ENCODE data around the gene ZEB2.
A peak's percentile ranks its signal among the peaks of the same experiment; 100 is the strongest.

Gene ZEB2

DNA sequence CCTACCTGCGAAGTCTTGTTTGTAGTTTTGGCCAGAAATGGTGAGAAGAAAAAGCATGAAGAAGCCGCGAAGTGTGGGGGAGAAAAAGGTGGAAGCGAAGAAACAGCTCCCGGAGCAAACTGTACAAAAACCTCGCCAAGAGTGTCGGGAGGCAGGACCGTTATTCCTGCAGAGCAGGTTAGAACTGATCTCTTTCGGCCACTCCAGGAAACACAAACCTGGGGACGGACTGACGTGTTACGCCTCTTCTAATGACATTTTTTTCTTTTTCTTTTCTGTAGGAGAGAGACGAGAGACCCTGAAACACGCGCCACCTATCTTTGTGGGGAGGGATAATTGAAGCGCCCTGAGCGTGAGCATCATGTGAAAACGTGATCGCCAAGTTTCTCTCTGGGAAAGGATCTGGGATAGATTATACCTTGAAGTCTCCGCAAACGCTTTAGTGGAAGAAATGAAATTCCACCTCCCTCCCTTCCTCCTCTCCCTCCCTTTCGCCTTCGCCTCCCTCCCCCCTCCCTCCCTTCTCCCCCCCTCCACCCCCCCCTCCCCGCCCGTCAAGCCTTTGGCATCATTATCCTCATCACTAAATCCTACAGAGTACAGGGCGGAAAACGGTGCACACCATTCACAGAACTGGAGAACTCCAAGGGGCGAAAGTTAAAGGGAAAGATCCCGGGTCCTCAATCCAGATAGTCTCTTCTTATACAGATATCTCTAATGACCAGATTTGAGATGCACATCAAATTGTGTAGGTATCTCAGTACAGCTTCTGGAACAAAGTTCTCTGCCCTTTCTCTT lies at the start of gene ZEB2:
Gene ZEB2 (minus strand): TSS at position 186 of the 798 bp plus-strand sequence. CDS start 2,769 bp downstream, outside the sequence.
- peak; percentile 92 for DNase-seq

DNA sequence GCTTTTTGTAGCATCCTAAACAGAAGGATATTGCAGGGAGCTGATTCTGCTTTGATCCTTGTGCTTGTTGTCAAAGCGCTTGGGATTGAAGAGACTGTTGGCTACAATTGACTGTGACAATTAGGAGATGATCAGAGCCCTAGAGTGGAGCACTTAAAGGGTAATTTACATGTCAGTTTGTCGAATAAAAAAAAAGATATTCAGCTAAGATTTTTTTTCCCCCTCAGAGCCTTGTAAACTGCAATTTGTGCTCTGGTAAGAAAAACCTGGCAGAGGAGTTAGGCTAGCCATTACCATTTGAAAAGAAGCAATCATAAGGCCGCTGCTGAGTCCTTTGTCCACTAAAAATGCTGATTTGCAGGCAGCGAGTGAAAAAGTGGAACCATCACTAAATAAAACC lies 47.8 kb upstream of the ZEB2 start:
- DNase-seq = peak; percentile 87

DNA sequence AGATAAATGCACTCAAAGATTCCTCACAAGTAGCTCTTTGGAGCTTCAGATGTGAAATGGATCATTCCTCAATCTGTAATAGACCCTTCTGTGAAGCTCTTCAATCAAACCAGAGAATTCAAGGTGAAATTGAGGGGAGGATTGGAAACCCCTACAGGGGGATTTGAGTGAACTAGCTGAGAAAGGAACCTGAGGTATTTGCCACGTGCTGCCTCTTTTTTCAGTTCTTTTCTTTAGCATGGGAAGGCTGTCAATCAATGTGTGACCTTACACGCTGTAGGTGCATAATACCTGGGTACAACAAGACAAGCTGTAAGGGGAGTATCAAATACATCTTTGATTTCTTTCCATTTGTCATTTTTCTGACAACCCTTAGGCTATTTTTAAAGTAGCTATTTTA lies 46.5 kb upstream of the ZEB2 start:
- DNase-seq = no peak

DNA sequence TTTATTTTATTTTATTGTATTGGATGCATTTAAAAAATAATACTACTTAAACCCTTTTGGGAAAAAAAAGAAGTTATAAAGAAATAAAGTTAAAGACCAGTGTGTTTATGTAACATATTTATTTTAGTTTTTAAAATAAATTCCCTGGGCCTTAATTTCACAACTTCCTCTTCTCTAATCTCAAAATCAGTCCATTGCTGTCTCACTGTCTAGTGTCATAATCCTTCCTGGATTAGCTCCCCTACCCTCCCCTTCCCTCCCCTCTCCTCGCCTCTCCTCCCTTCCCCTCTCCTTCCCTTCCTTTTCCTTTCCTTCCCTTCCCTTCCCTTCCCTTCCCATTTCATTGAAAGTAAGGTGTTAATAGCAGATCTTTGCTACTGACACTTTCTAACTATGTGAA lies 40.3 kb upstream of the ZEB2 start:
- no peak for DNase-seq

DNA sequence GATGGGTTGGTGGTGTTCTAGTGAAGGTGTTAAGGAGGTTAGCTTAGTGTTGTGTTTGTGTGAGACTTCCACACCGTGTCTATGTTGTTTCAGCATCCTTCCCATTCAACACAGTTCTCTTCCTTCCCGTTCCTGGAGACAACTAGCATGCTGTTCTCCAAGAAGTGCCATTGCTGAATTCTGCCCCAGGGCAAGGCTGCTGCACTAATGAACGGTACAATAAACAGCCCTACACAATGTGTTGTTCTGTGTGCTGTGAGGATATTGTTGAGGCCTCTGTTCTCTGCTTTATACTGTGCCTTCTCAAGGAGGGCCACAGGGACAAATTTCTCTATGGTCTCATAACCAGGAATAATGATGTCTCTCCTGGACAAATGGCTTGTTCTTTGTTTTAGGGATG lies 39.8 kb upstream of the ZEB2 start:
- DNase-seq = no peak

DNA sequence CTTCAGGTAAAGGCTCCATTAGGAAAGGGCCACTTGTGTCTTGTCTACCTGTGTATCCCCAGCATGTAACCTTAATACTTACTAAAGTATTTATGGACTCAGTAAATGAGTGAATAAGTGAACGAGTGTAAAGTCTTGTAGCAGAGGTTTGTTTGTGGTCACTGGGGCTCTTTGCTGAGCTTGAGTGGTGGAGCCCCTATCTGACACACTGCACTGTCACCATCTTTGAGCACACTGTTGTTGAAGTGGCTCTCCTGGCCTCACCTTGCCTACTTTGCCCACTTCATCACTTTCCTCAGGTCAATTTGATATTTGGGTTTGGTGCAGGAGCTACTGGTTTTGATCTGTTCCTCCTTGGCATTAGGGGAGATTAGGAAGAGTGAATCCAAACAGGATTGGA lies 39.3 kb upstream of the ZEB2 start:
- no peak for DNase-seq

DNA sequence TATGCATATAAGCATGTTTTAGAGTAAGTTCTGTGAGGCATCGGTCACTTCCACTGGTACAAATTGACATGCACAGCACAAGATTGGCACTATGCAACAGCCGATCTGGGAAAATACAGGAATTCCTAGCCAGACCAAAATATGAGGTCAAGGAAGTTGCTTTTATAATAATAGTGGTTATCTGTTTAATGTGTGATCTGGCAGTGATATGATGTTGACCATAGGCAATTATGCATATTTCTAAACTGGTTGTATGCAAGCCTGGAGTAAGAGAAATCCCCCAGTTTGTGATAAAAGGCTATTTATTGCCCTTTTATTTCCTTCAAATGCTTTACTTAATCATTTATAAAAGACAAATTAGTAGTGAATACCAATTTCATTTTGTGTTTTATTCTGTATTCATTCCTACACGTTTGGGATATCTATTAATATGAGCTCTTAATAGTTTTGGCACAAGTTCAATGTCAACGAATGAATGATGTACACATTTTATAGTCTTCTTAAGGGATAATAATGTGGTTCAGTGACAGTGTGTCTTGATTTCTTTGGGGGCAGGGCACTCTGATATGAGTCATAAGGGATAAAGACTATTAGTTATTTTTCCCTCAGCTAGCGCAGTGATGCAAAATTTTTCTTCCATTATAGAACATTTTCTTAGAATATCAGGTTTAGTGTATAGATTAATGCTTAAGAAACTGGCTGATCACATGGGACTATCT lies 34.7 kb upstream of the ZEB2 start:
- peak; percentile 22 for DNase-seq

DNA sequence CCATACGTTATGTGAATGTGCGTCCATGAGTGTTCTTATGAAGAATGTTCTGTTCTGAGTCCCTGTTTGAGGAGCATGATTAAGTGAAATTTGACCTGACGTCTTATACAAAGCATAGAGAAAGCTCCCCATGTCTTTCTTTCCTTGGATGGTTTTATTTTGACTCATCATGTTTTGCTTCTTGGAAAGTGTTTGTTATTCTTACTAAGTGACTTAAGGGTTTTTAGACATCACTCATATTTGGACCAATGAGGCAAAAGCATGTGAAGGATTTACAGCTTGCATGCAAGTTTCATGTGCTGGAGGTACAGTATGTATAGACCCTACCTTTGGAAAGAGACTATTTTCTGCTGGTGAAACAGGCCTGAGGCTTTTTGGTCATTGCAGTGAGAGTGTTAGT lies 33.5 kb upstream of the ZEB2 start:
- DNase-seq = no peak

DNA sequence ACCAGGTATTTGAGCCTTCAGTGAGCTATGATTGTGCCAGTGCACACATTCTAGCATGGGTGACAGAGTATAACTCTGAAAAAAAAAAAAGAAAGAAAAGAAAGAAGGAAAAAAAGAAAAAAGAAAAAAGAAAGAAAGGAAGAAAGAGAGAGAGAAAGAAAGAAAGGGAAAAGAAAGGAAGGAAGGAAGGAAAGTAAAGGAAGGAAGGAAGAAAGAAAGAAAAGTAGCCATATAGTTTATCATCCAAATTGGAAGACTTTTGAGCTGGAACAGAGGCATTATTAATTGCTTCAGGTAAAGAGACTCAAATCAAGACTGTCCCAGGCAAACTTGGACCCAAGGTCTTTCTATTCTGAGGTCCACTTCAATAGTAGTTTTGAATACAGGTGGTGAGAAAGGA lies 32.9 kb upstream of the ZEB2 start:
- DNase-seq = no peak

DNA sequence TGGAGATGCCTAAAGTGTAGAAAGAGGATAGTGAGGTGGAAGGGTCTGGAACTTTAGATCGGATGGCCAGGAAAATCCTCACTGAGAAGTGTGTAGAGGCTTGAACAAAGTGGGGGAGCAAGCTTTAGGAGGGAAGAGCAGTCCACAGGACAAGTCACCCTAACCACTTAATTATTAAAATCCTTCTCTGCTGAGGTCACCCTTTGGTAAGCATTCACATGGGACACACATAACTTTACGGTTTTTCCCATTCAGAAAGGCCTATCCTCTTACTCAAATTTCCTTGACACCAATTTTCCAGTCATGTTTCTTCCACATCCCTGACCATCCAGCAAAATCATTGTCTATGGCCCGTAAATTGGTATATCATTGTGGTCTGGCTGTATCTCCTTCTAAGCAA lies 31.0 kb upstream of the ZEB2 start:
- no peak for DNase-seq

DNA sequence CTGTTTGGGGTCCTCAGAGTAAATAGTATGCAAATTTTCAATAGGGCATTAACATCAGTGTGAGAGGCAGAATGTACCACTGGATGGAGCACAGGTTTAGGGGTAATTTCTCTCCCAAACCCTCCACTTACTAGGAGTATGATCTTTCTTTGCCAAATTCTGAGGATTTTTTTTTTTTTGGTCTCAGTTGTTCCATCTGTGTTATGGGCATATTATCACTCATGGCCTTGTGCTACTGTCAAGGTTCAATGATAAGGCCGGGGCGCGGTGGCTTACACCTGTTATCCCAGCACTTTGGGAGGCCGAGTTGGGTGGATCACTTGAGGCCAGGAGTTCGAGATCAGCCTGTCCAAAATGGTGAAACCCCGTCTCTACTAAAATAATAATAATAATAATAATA lies 30.2 kb upstream of the ZEB2 start:
- DNase-seq = no peak

DNA sequence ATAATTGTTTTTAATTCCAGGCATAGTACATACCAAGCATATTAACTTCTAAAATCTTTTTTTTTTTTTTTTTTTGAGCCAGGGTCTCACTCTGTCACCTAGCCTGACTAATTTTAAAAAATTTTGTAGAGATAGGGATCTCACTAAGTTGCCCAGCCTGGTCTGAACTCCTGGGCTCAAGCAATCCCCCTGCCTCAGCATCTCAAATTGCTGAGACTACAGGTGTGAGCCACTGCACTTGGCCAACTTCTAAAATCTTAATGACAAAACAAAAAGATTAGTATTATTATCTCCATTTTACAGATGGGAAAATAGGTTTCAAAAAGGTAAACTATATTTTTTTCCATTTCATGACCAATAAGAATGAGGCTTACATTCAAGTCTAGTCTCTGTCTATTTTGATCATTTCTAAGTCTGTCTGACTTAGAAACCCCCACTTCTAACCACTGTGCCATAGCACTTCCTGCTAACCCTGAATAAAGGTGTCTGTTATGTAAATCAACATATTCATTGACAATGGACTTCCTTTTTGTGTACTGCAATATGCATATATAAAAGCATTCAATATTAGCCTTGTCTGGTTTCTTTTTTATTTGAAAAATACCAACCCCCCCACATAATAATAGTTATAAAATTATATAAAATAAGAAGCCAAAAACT lies 28.7 kb upstream of the ZEB2 start:
- DNase-seq = no peak

DNA sequence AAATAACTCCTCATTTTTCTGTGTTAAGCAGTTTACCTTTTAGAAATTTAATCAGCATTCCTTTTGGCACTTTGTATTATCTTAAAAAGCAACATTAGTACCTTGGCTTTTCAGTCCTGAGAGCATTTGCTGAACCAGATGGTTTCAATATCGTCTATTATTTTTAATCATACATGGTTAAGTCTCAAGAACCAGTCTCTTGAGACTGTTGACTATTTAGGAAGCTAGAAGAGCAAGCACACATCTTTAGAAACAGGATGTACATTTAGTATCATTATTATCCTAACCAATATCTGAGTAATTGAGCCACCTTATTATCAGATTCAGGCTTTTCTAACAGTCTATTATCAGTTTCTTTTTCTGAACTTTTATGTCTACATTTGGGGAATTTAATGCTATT lies 28.2 kb upstream of the ZEB2 start:
- DNase-seq = no peak

DNA sequence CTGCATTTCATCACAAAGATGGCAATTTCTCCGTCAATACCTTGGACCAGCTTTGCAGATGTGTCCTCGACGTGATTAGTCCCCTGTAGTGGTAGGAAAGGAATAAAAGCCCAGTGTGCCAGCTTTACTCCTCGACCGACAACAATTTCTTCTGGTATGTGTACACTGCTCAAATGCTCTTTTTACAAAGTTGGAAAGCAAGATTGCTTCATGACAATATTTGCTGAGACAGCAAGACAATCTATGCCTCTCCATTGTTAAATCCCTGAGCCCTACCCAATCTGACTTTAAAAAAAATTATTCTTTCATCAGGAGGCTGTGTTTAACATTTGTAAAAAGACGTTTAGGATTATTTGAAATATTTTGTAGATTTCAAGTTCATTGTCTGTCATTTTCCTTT lies 27.6 kb upstream of the ZEB2 start:
- DNase-seq = no peak

DNA sequence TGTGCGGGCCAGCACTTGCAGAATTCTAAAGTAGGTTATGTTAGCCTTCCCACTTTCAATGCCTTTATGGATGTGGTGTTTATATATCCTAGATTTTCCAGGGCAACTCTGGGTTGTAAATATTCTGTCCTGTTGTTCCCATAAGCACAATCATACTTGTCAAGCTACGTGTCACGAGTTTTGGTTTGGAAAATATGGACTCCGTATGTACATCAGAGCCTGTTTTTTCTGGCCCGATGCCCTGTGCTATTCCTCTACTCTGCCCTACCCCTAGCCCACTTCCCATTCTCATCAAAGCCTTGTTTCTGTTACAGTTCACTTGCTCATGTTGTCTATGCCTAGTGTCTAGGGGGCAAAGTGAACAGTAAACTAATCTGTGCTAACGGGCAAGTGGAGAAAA lies 27.0 kb upstream of the ZEB2 start:
- DNase-seq = no peak

DNA sequence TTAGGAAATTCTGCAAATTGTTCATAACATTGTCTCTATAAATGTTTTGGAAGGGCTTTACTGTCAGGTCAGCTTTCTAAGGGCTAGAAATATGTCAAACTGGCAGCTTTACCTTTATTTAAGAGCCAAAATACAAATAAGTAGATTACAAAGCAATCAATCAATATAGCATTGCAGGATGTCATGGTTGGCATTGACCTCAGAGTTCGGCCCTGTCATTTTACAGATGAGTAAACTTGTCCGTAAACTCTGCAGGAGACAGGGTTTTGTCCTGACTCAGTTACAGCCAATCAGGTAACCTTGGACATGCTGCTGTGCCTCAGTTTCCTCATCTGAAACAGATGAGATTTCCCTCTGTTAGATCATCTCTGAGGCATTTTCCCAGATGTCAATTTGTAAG lies 25.9 kb upstream of the ZEB2 start:
- DNase-seq = no peak

DNA sequence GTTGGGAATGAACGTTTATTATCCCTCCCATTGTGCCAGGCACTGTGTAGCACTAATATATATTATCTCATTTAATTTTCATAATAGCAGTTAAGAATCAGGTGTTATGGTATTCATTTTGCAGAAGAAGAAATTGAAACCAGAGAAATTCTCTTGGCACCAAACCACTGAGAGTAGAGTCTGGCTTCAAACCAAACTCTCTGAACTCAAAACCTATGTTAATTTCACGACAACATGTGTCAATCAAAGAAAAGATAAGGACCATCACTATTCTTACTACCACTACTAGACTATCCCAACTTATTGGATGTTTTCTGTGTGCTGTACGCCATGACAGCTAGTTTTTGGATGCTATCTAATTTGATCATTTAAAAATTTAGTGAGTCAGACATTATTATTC lies 24.1 kb upstream of the ZEB2 start:
- no peak for DNase-seq

DNA sequence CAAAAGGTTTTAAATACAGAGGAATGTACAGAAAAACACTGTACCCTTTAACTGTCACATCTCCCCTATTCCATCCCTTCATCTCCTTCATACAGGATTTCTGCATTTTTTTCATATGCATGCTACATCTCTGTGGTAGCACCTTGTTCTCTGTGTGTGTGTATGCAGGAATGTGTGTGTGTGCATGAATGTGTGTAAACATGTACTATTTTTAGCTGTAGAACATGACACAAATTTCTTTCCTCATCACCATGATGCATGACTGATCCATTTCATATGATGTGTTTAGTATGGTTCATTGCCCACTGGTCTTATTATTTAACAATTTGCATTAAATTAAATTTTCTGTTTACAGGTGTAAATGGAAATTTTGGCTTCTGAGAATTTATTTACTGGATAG lies 21.5 kb upstream of the ZEB2 start:
- DNase-seq = no peak

DNA sequence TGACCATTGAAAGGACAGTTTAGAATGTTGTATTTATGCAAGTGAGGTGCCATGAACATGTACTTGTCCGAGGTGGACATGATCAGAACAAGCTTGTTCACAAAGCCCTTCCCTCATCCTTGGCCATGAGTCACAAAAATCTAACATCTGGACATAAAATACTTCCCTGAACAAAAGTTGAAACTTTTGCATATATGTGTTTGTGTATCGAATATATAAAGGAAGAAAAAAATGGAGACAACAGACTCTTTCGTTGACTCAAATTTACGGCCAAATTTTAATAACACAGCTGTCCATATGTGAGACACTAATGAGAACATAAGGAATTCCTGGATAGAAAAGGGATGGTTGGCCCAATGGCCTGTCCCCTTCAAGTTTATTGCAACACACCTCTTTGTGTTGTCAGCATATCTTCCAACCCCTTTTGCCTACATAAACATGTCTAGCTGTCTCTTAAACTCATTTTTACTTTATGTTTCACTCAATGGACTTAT lies 19.4 kb upstream of the ZEB2 start:
- DNase-seq = no peak

DNA sequence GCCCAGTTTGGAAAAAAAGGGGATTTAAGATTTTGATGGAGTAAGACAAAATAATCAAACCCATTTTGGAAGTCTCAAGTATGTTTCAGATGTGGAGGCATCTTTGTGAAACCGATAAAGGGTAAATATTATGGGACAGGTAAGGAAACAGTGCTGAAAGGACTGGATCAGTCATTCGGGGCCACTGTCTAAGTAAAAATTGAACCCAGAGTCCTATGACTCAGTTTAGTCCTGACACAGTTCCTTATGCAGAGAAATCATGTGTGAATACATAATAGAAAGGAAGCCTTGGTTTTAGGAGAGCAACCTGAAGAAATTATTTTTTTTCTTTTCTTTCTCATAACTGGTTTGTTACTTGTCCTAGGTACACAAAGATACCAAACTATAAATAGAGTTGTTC lies 15.4 kb upstream of the ZEB2 start:
- DNase-seq = no peak

DNA sequence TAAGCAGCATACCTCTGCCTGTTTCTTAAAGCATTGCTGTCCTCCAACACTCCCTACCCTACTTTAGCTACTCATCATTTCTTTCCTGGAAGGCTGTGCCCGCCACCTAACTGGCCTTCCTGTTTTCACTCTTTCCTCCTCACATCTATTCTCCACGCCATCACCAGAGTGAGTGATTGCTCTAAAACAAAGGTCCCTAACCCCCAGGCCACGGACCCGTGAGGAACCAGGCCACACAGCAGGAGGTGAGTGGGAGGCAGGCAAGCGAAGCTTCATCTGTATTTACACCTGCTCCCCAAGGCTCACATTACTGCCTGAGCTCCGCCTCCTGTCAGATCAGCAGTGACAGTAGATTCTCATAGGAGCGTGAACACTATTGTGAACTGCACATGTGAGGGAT lies 13.3 kb upstream of the ZEB2 start:
- DNase-seq = no peak

DNA sequence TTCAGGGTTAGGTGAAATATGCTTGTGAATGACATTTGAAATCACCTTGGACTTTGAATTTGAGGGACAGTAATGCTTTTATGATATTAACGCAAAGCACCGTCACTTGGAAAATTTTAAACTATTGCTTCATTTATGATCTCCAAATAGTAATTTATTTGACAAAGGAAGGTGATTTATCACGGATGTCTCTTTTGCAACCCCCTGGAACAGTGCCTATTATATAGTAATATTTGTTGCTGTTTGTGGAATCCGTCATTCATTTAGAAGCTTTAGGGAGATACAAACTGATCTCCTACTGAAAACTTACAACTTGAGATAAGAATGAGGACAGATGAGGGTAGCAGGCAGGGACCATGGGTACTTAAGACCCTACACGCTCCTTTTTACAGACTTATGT lies 10.7 kb upstream of the ZEB2 start:
- no peak for DNase-seq

DNA sequence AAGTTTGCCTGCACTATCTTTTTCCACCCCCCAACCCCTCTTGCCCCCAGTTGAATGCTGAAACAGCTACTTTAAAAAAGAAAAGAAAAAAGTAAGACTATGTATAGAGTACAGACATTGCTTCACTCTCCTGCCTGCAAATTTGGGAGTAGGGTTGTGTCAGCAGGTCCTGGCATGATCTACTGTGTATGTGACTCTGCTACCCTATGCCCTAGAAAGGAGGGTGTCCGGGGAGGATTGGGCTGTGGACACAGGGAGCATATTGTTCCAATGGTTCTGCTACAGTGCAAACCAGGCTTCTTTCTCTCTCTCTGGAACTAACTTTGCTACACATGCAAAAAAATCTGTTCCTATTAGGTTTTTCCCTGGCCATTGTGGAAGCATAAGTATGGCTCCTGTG lies 9.9 kb upstream of the ZEB2 start:
- no peak for DNase-seq

DNA sequence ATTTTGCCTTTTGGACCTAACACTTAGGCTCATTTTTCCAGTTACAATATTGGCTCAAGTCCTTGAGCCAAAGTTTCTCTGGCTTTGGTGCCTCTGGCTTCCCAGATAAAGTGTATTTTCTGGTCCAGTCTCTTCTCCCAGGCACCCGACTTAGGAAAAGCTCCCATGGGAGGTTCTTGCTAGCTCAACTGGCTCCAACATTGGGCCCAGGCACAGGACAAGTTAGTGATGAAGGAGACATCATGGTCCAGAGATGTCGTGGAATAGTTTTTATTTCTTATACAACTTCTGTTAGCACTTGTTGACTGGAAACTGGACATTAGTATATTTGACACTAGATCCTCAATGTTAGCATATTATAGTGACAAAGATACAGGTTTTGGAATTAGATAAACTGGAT lies 8.2 kb upstream of the ZEB2 start:
- no peak for DNase-seq

All from NCI-H2227 treated with DMSO at 0.1 percent for 48 hours (cell line).